Tibial nerve (tissue), 4 donors: ENCODE measurements around the gene B4GALNT1. TPM values are rescaled to one million over a fixed set of nuclear protein-coding genes. Genes with fewer than 3 reads are reported as not detected.

ENCODE experiments used
- DNase-seq, 2 donors: peaks; one replicate each; pipeline ENCODE4 v3.0.0-alpha.2; 2019; ENCODE audit warnings: low spot score in 2 of 2
- H3K27ac ChIP-seq, 4 donors: fragments of 200-600 bp; sonication (generic) in 3 of 4; one replicate each; pipeline ENCODE4 v1.5.1; 2017 to 2019; ENCODE audit warnings: mild to moderate bottlenecking in 1 of 4
- H3K27me3 ChIP-seq, 2 donors: fragments of 200-600 bp; sonication (generic) in 1 of 2; one replicate each; pipeline versions ENCODE4 v1.5.1 to v1.6.0; 2017 to 2019
- H3K36me3 ChIP-seq, 3 donors: fragments of 200-600 bp; sonication (generic); one replicate each; pipeline ENCODE4 v1.5.1; 2018 to 2019
- H3K4me1 ChIP-seq, 4 donors: fragments of 200-600 bp; sonication (generic) in 3 of 4; one replicate each; pipeline ENCODE4 v1.5.1; 2017 to 2019
- H3K4me3 ChIP-seq, 4 donors: fragments of 200-600 bp; sonication (generic) in 3 of 4; one replicate each; pipeline ENCODE4 v1.5.1; 2017 to 2019; ENCODE audit warnings: mild to moderate bottlenecking in 1 of 4, moderate library complexity in 1 of 4
- H3K9me3 ChIP-seq, 4 donors: fragments of 200-600 bp; sonication (generic) in 3 of 4; one replicate each; pipeline ENCODE4 v1.5.1; 2017 to 2019
- EP300 ChIP-seq, 2 donors: sonication (generic); formaldehyde crosslinking; IDR thresholded peaks; one replicate each; pipeline ENCODE4 v1.6.1; 2017; ENCODE audit warnings: antibody characterized with exemption in 2 of 2, mild to moderate bottlenecking in 1 of 2
- POLR2A ChIP-seq, 2 donors: fragments of 450-650 bp; IDR thresholded peaks; one replicate each; pipeline ENCODE4 v1.6.1; 2017; ENCODE audit warnings: antibody characterized with exemption in 2 of 2, mild to moderate bottlenecking in 2 of 2, moderate library complexity in 2 of 2
- WGBS, 2 donors: methylation state at CpG; one replicate each; pipeline ENCODE4 v1.1.5; 2018; 5-methylcytosine and 5-hydroxymethylcytosine counted together
- total RNA-seq, 4 donors: library from RNA; depleted of rRNA; stranded (reverse); fragments of >200 nt; gene quantifications; one replicate each; pipeline ENCODE4 v1.1.0, GENCODE V29; 2016
- TF ChIP-seq, protein P1 (sequence below), 5 experiments: fragments of 200-600 bp in 3 of 5; fragments of 450-650 bp in 2 of 5; sonication (generic) in 3 of 5; IDR thresholded peaks; one replicate each; pipeline ENCODE4 v1.5.1; 2016 to 2019; ENCODE audit warnings: antibody characterized with exemption in 5 of 5, mild to moderate bottlenecking in 3 of 5, moderate library complexity in 2 of 5

B4GALNT1 gene
- total RNA-seq, 4 donors from 2014 or later, result 14.5 to 43.8 (median 16.8) TPM

GRCh38 chr12:57614178-57614947, 18.6 kb downstream of the B4GALNT1 start:
- DNase-seq, result no peak
- 46 to 48% methylated on average over 13 to 14 of the region's 14 CpGs for WGBS, 2 donors
- peaks cover 0 to 4% of the 10 kb centered on the region in 2 donors for H3K27me3 ChIP-seq
- H3K36me3 ChIP-seq, result peaks cover 0 to 43% (median 0%) of the 10 kb centered on the region in 3 donors
- no peak overlapping the region for H3K4me3 ChIP-seq
- TF ChIP-seq POLR2A (IDR thresholded peaks at IDR 0.05) (no peak), EP300 (IDR thresholded peaks at IDR 0.05) (no peak)
- TF ChIP-seq, protein P1, sequence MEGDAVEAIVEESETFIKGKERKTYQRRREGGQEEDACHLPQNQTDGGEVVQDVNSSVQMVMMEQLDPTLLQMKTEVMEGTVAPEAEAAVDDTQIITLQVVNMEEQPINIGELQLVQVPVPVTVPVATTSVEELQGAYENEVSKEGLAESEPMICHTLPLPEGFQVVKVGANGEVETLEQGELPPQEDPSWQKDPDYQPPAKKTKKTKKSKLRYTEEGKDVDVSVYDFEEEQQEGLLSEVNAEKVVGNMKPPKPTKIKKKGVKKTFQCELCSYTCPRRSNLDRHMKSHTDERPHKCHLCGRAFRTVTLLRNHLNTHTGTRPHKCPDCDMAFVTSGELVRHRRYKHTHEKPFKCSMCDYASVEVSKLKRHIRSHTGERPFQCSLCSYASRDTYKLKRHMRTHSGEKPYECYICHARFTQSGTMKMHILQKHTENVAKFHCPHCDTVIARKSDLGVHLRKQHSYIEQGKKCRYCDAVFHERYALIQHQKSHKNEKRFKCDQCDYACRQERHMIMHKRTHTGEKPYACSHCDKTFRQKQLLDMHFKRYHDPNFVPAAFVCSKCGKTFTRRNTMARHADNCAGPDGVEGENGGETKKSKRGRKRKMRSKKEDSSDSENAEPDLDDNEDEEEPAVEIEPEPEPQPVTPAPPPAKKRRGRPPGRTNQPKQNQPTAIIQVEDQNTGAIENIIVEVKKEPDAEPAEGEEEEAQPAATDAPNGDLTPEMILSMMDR (IDR thresholded peaks at IDR 0.05), result no peak
- H3K9me3 ChIP-seq, result no peaks in the 10 kb centered on the region
- peaks cover 0 to 62% (median 9%) of the 10 kb centered on the region in 4 donors for H3K4me1 ChIP-seq
- H3K27ac ChIP-seq, result no peak overlapping the region

DNA sequence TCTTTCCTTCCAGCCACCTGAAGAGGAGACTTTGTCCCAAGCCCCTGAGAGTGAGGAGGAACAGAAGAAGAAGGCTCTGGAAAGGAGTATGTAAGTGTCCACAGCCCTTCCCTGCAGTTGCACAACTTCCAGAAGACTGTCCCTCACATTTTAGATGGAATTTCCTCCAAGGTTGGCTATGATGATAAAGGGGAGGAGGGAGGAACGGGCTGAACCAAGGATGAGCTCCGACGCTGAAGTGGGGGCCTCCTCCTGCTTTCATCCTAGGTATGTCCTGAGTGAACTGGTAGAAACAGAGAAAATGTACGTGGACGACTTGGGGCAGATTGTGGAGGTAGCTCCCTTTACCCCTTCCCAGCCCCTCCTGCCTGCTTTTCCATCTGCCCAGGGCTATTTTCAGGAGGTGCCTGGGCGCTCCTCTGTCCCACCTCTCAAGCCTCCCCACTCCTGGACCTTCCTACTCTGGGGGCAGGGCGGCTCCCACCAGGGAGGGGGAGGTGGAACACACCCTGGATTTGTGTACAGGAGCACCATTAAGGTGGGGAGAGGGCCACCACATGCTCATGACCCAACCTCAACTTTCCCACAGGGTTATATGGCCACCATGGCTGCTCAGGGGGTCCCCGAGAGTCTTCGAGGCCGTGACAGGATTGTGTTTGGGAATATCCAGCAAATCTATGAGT, 19.4 kb downstream of the B4GALNT1 start:
- H3K27ac ChIP-seq, result no peak overlapping the region
- peaks cover 0 to 68% (median 8%) of the 10 kb centered on the region in 4 donors for H3K4me1 ChIP-seq
- TF ChIP-seq EP300 (IDR thresholded peaks at IDR 0.05) (no peak), POLR2A (IDR thresholded peaks at IDR 0.05) (no peak)
- TF ChIP-seq, protein P1 (IDR thresholded peaks at IDR 0.05), result no peak
- 77 to 82% methylated on average over 10 of the region's 10 CpGs for WGBS, 2 donors
- H3K36me3 ChIP-seq, result peaks cover 0 to 44% (median 0%) of the 10 kb centered on the region in 3 donors
- no peak overlapping the region for H3K4me3 ChIP-seq
- no peaks in the 10 kb centered on the region for H3K9me3 ChIP-seq
- no peak for DNase-seq
- no peaks in the 10 kb centered on the region for H3K27me3 ChIP-seq

GRCh38 chr12:57612711-57613426, 20.1 kb downstream of the B4GALNT1 start:
- Histone ChIP-seq H3K36me3 (peaks cover 0 to 47% (median 0%) of the 10 kb centered on the region in 3 donors), H3K4me1 (peaks cover 0 to 75% (median 8%) of the 10 kb centered on the region in 4 donors), H3K9me3 (no peaks in the 10 kb centered on the region), H3K27ac (peak overlapping the region in 1 of 4 donors; percentile 16), H3K4me3 (no peak overlapping the region), H3K27me3 (no peaks in the 10 kb centered on the region)
- TF ChIP-seq, protein P1 (IDR thresholded peaks at IDR 0.05), result no peak
- 81% methylated on average over 8 to 10 of the region's 10 CpGs for WGBS, 2 donors
- no peak for DNase-seq

DNA sequence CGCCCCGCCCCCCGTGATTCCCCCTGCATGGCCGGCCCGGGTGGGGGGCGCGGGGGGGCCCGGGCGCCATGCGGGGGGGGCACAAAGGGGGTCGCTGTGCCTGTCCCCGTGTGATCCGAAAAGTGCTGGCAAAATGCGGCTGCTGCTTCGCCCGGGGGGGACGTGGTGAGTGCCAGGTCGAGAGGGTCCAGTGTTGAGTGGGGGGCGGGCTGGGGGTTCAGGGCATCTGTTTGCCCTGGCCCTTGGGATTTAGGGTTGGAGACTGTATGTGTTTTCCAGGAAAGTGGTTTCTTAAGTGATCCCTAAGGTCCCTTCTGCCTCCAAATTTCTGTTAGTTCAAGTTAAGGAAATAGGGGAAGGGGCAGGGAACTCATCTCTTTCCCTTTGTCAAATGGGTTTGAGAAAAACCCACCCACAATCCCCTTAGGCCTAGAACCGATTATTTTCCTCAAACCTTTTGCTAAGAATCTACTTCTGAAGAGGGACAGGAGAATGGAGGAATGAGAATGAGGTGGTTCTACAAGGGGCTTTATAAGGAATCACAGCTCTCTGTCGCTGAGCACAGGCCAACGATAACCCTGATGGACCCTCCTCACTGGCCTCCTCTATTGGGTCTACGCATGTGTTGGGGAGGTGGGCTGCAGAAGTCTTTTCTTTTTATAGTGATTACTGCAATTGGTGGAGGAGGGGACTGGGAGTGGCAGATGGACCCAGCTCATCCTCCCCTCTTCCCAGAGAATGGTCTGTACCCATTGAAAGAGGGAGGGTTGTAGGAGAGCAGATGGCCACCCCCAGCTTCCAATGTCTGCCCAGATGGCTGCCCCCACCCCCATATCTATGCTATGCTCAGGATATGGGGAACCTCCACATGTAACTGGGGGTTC, 20.9 kb downstream of the B4GALNT1 start:
- Histone ChIP-seq H3K36me3 (peaks cover 0 to 47% (median 0%) of the 10 kb centered on the region in 3 donors), H3K9me3 (no peaks in the 10 kb centered on the region), H3K4me3 (peak overlapping the region; percentile 44 to 86 (median 68)), H3K4me1 (peaks cover 0 to 79% (median 8%) of the 10 kb centered on the region in 4 donors), H3K27ac (peak overlapping the region; percentile 64 to 93 (median 83)), H3K27me3 (no peaks in the 10 kb centered on the region)
- TF ChIP-seq EP300 (IDR thresholded peaks at IDR 0.05) (no peak), POLR2A (IDR thresholded peaks at IDR 0.05) (no peak)
- TF ChIP-seq, protein P1 (IDR thresholded peaks at IDR 0.05), result no peak
- no peak for DNase-seq
- 15 to 19% methylated on average over 10 to 13 of the region's 23 CpGs for WGBS, 2 donors
